ENCODE data around the gene INSYN2B.
A peak's percentile ranks its signal among the peaks of the same experiment; 100 is the strongest.
"Not testable (repeated sequence)": the region's sequence is repeated elsewhere in the genome, so short reads cannot be mapped to it uniquely, and the experiment has no call there.

Gene INSYN2B

GRCh38 chr5:169971780-169972179 is 8.5 kb downstream of the INSYN2B start:
- no peak for DNase-seq (ENCODE audit: low read depth, low spot score)

DNA sequence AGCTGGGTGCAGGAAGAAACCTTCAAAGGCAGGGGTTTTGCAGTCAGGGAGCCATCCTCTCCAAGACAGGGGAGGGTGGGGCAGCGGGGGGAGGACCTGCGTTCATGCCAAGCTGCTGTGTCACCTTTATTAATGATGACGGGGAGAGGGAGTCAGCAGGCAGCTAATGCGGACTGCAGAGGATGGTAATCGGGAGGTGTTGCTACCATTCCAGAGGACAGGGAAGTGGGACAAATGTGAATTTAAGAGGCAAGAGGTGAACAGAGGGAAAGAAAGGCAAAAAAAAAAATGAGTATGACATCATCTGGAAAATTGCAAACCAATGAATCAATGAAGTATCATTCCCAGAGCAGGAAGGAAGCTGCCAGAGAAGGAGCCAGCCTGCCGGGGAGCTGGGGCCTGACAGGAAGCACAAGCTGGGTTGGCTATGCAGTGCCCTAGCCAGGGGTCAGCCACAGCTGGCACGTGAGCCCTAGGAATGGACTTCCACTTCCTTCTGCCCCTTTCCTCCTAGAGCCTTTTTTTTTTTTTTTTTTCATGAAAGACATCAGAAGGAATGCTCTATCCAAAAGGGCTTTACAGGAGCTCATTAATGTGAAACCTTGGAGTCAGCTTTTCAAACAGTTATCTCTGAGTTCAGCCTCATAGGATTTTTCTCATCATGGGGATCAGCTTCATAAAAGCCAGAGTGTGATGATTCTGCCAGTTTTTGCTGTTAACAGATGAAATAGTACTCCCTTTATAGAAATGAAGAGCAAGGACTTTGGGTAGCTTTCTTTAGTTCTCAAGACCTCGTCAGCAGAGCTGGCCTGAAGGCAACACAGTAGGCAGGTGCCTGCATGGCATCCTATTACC is 9.2 kb downstream of the INSYN2B start:
- no peak for DNase-seq (ENCODE audit: low read depth, low spot score)

DNA sequence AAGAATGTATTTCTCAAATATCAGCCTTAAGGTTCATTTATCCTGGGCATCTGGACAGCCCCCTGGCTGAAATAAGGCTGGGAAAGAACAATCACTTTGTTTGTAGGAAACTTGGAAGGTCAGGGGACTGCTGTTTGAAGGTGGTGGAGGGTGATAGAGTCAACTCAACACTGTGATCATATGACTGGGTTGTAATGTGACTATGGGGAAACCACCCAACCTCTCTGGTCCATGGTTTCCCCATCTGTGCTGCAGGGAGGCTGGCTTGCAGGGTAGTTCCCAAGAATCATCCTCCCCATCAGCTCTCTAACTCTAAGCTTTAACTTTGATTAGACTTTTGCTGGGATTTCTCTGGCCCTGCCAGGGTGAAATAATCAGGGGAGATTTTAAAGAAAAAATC is 10.0 kb downstream of the INSYN2B start:
- DNase-seq (ENCODE audit: low read depth, low spot score): no peak

GRCh38 chr5:169964246-169964645 is 16.0 kb downstream of the INSYN2B start:
- no peak for DNase-seq (ENCODE audit: low read depth, low spot score)

DNA sequence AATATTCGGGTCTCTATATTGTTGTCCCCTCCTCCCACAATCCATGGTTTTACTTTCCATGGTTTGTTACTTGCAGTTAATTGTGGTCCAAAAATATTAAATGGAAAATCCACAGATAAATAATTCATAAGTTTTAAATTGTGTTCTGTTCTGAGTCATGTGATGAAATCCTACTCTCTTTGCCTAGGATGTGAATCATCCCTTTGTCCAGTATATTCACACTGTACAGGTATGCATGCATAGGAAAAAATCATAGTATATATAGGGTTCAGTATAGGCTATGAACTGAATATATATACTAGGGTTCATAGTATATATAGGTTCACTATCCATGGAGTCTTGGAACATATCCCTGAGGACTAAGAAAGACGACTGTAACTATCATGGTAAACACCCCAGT is 19.6 kb downstream of the INSYN2B start:
- no peak for DNase-seq (ENCODE audit: low read depth, low spot score)

GRCh38 chr5:169958278-169958677 is 22.0 kb downstream of the INSYN2B start:
- DNase-seq (ENCODE audit: low read depth, low spot score): no peak

DNA sequence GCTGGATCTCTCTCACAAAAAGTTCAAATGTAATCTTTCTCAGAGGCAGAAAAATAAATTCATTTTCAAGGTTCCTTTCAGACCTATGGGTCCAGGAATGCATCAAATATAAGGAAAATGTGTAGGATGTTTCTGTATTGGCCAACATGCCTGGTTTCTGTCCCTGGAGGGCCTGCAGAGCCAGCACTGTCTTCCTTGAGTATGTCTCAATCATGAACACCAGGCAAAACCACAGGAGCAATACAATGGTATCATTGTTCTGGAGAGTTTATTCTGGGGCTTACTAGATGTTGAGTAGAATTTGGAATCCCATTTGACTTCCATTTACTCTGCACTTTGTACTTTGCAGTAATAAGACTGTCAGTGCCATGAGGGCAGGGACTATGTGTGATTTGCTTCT is 23.5 kb downstream of the INSYN2B start:
- DNase-seq (ENCODE audit: low read depth, low spot score): no peak

GRCh38 chr5:169956126-169956525 is 24.2 kb downstream of the INSYN2B start:
- DNase-seq (ENCODE audit: low read depth, low spot score): no peak

- no peak for DNase-seq (ENCODE audit: low read depth, low spot score)
Measured at GRCh38 chr5:169954786-169955185, 25.5 kb downstream of the INSYN2B start.

GRCh38 chr5:169953196-169953595 is 27.1 kb downstream of the INSYN2B start:
- DNase-seq (ENCODE audit: low read depth, low spot score): not testable (repeated sequence)

DNA sequence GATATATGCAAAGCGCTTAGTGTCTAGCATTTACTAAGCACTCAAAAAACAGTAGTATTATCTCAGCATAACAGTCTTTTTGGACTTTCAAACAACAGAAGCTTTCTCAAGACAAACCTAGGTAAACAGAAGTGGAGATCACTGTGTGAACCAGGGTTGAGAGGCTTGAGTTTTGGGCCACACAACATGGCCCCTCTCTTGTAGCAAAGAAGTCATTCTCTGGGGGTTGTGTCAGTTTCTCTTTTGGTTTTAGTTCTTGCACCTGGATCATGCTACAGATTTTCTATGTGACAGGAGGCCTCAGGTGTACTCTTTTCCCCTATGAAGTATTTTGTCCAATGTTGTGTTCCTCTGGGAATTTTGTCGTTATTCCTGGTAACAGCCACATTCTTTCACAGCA is 30.0 kb downstream of the INSYN2B start:
- no peak for DNase-seq (ENCODE audit: low read depth, low spot score)

GRCh38 chr5:169946743-169947295 is 33.5 kb downstream of the INSYN2B start:
- no peak for DNase-seq (ENCODE audit: low read depth, low spot score)

DNA sequence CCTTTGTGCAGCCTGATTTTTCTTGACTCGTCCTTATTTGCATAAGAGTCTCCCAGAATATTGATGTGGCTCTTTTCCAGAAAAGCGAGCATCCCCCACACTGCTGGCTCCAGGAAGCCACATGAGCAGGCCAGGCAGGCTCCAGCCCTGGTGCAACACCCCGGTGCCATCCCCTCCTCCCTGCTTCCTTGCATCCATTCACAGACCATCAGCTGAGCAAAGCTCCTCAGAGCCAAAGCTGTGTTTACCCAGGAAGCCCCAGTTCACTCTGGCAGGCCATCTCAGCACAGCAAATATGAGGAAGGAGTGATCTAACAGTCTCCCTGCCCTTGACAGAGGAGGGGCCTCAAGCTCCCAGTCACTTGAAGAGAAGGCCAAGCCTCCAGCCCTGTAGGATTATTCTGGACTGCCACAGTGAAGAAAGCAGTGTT is 34.4 kb downstream of the INSYN2B start:
- peak; percentile 81 for DNase-seq (ENCODE audit: low read depth, low spot score)

- DNase-seq (ENCODE audit: low read depth, low spot score): no peak
Measured at GRCh38 chr5:169944922-169945680, 35.2 kb downstream of the INSYN2B start.

DNA sequence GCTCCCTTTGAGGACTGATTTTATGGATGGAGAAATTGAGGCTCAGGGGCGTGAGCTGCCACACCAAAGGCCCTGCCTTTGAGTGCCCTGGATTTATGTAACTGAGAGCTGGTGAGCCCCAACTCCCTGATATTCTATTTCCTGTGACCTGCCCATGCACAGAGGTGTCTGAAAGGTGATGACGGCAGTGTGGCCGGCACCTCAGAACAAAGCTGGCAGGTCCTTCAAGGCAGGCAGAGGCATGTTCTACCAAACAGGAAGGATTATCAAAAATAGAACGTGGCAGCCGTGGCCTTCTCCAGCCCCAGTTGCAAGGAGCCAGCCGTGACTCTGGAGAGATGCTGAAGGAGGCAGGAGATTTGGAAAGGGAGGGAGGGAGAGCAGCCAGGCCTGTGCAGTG is 36.2 kb downstream of the INSYN2B start:
- DNase-seq (ENCODE audit: low read depth, low spot score): no peak

DNA sequence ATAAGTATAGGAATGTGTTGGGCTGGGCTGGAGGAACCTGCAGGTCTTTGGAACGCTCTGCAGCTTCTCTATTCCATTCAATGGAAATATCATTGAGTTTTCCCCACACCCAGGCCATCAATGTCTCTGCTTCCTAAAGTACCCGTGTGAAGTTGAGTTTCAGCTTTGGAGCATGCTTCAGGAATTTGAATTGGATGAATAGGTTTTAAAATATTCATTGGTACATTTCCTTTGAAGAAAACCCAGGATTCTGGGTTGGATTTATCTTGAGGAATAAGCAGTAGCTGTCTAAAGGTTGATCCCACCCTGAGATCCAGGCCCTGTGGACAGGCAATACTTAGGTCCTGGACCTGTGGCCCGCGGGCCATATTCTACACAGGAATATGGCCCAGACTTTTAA is 37.3 kb downstream of the INSYN2B start:
- DNase-seq (ENCODE audit: low read depth, low spot score): no peak

DNA sequence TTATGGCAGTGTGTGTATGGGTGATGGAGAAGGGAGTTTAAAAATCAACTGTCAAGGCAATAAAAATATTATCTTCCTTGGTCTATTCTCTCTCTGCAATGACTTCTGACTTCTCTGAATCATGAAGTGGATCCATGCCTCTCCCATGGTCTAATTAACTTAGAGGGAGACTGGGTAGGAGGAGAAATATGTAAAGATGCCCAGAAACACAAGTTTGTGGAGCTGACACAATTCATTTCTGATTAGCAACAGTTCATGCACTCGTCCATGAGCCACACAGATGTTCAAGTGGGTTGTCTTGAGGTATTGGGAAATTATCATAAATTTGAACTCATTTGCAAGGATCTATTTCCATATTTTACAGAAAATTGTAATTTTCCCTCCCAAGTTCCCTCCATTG is 38.1 kb downstream of the INSYN2B start:
- no peak for DNase-seq (ENCODE audit: low read depth, low spot score)

GRCh38 chr5:169941542-169941941 is 38.8 kb downstream of the INSYN2B start:
- DNase-seq (ENCODE audit: low read depth, low spot score): no peak

DNA sequence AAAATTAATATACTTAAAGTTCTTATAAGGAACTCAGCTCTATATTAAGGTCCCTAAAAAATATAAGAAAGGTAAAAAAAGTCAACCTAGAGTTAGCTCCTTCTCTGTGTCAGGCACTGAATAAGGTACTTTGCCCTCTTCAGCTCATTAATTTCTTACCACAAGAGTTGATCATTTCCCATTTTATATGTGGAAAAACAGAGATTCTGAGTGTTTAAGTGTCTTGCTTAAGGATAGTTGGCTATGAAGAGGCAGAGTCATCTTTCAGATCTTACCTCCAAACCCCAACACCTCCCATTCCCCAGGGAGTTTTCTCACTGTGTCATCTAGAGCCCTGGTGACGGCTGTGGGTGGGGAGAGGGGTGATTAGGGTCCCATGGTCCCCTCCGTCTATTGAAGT is 40.6 kb downstream of the INSYN2B start:
- DNase-seq (ENCODE audit: low read depth, low spot score): no peak

- no peak for DNase-seq (ENCODE audit: low read depth, low spot score)
Measured at GRCh38 chr5:169938439-169938838, 41.9 kb downstream of the INSYN2B start.

DNA sequence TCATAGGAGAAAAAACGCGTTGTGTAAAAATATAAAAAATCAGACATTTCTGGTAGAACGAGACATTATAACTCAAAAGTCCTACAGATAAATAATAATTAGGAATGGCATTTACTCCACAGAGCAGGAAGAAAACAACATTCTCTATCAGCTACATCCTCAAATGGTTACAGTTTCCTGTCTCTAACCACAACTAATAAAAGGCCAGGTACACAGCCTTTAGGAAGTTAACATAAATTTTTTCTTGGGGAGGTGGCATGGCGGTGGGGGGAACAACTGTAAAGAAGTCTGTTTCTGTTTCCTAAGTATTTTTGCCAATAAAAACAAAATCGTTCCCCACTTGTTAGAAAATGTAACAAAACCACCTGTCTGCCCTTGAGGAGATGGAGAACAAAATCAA is 44.5 kb downstream of the INSYN2B start:
- no peak for DNase-seq (ENCODE audit: low read depth, low spot score)

GRCh38 chr5:169934990-169935389 is 45.3 kb downstream of the INSYN2B start:
- DNase-seq (ENCODE audit: low read depth, low spot score): no peak

DNA sequence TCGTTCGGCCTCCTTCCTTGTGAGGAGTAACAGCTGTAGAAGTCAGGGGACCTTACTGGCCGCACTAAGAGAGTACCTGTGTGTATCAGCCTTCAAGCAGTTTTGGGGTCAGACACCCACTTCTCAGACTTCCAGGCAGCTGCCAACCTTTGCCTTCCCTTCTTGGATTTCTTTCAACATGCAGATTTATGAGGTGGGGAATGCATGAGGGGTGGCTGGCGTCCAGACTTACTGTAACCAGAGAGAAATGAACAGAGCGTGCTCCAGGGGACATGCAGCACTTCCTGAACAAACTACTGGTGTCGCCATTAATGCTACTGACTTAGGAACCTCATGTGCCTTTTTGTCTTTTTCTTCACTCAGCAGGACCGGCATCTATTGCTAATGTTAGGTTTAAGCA is 46.7 kb downstream of the INSYN2B start:
- DNase-seq (ENCODE audit: low read depth, low spot score): no peak
